Measurements from ENCODE around the gene KCTD4. TPM values are rescaled to one million over a fixed set of nuclear protein-coding genes. Genes with fewer than 3 reads are reported as not detected.
"Not testable (repeated sequence)": the region's sequence is repeated elsewhere in the genome, so short reads cannot be mapped to it uniquely, and the experiment has no call there.

KCTD4 gene
- 0.23 and 0.60 TPM in 2 replicates for total RNA-seq
- 0.21 and 1.2 TPM in 2 replicates for polyA plus RNA-seq

DNA sequence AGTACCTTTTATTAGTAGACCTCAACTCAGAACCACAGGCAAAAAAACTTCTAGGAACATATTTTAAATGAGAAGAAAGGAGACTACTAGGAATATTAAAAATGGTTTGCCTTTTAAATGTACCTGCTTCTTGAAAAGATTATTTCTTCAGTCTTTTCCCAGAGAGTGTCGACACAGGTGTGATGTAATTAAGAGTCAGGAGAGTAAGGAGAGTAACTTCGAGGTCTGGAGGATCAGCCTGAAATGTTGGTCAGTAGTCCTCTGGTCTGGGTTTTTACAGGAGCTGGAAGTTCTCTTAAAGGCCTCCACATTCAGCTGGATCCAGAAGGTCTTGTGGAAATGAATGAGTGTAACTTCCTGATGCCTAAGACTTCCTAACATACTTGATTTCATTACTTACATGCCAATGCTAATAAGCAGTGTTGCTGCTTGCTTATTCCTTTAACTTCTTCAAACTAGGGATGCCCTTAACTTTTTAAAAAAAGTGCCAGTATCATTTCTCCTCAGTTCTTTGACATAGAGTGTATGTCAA, at the start of gene KCTD4:
TSS of gene KCTD4 (minus strand) at position 345 of the 532 bp plus-strand sequence. CDS start 6,478 bp downstream, outside the sequence.
- no peak within 1 kb of the TSS for H3K4me3 ChIP-seq
- H3K27ac ChIP-seq, result no peak within 1 kb of the TSS
- no peaks in the 10 kb centered on the region for H3K79me2 ChIP-seq
- H3K9me3 ChIP-seq (ENCODE audit: low read depth), result no peaks in the 10 kb centered on the region
- no peaks in the 10 kb centered on the region for H3K36me3 ChIP-seq (replicated peaks; ENCODE audit: insufficient read depth, low read depth)
- H3K4me2 ChIP-seq, result no peak within 1 kb of the TSS
- H3K27me3 ChIP-seq, result no peaks in the 10 kb centered on the region
- H3K4me1 ChIP-seq (ENCODE audit: insufficient read depth), result peaks cover 1% of the 10 kb centered on the region
- TF ChIP-seq EZH2phosphoT487 (IDR thresholded peaks at IDR 0.05; ENCODE audit: low read depth, severe bottlenecking, unreplicated experiment) (no peak), EZH2 (IDR thresholded peaks at IDR 0.05; ENCODE audit: borderline replicate concordance) (no peak)
- TF ChIP-seq, protein P1, sequence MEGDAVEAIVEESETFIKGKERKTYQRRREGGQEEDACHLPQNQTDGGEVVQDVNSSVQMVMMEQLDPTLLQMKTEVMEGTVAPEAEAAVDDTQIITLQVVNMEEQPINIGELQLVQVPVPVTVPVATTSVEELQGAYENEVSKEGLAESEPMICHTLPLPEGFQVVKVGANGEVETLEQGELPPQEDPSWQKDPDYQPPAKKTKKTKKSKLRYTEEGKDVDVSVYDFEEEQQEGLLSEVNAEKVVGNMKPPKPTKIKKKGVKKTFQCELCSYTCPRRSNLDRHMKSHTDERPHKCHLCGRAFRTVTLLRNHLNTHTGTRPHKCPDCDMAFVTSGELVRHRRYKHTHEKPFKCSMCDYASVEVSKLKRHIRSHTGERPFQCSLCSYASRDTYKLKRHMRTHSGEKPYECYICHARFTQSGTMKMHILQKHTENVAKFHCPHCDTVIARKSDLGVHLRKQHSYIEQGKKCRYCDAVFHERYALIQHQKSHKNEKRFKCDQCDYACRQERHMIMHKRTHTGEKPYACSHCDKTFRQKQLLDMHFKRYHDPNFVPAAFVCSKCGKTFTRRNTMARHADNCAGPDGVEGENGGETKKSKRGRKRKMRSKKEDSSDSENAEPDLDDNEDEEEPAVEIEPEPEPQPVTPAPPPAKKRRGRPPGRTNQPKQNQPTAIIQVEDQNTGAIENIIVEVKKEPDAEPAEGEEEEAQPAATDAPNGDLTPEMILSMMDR (IDR thresholded peaks at IDR 0.05; ENCODE audit: poor library complexity), result no peak
- no peaks in the 10 kb centered on the region for H4K20me1 ChIP-seq (ENCODE audit: insufficient read depth, poor library complexity, severe bottlenecking)
- H3K9me2 ChIP-seq (replicated peaks; ENCODE audit: insufficient read depth), result no peaks in the 10 kb centered on the region
- DNase-seq (ENCODE audit: low spot score), result no peak
- no peak within 1 kb of the TSS for H2AFZ ChIP-seq
- 83% methylated on average over 2 of the region's 2 CpGs for WGBS (ENCODE audit: low lambda C conversion rate, missing lambda C conversion rate)

DNA sequence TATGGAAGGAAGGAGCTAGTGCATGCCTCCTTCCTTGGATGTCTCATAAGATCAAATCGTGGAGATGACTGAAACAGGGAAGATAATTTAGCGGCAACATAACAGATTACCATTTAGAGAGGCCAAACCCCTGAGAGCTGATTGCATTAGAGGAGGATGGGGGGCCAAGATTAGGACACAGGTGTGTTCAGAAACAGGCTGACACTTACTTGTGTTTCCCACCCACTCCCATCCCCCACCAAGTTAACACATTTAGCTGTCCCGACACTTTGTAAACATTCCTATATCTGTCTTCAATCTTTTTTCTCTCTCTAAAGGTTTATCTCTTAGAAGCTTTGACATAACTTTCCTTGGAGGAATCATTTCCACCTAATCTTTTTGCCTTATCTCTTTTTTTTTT, 48.8 kb upstream of the KCTD4 start:
- WGBS (ENCODE audit: low lambda C conversion rate, missing lambda C conversion rate), result 61% methylated on average over 3 of the region's 3 CpGs
- Histone ChIP-seq H3K9me2 (replicated peaks; ENCODE audit: insufficient read depth) (no peaks in the 10 kb centered on the region), H3K36me3 (replicated peaks; ENCODE audit: insufficient read depth, low read depth) (no peaks in the 10 kb centered on the region), H4K20me1 (ENCODE audit: insufficient read depth, poor library complexity, severe bottlenecking) (no peaks in the 10 kb centered on the region), H3K4me2 (no peak overlapping the region), H3K4me3 (no peak overlapping the region), H3K27me3 (no peaks in the 10 kb centered on the region), H3K79me2 (peaks cover 3% of the 10 kb centered on the region), H3K9me3 (ENCODE audit: low read depth) (no peaks in the 10 kb centered on the region), H2AFZ (no peak overlapping the region), H3K27ac (no peak overlapping the region), H3K4me1 (ENCODE audit: insufficient read depth) (no peaks in the 10 kb centered on the region)
- TF ChIP-seq EZH2 (IDR thresholded peaks at IDR 0.05; ENCODE audit: borderline replicate concordance), result no peak
- TF ChIP-seq EZH2phosphoT487 (IDR thresholded peaks at IDR 0.05; ENCODE audit: low read depth, severe bottlenecking, unreplicated experiment), result no peak
- TF ChIP-seq, protein P1 (IDR thresholded peaks at IDR 0.05; ENCODE audit: poor library complexity), result no peak
- no peak for DNase-seq (ENCODE audit: low spot score)

DNA sequence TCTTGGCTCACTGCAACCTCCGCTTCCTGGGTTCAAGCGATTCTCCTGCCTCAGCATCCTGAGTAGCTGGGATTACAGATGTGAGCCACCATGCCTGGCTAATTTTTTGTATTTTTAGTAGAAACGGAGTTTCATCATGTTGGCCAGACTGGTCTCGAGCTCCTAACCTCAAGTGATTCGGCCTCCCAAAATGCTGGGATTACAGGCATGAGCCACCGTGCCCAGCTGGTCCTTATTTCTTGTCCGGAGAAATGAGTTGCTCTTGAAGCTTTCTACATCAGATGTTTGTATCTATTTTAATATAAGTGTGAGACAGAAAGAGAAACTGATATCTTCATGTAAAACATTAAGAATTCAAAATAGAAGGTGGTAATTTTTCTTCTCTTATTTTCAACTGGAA, 43.9 kb upstream of the KCTD4 start:
- WGBS (ENCODE audit: low lambda C conversion rate, missing lambda C conversion rate), result 95% methylated on average over 7 of the region's 7 CpGs

DNA sequence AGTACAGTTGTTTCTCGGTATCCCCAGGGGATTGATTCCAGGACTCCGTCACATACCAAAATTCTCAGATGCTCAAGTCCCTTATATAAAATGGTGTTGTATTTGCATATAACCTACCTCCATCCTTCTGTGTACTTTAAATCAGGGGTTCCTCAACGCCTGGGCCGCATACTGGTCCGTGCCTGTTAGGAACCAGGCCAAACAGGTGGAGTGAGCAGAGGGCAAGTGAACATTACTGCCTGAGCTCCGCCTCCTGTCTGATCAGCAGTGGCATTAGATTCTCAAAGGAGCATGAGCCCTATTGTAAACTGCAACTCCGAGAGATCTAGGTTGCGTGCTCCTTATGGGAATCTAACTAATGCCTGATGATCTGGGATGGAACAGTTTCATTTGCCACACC, 42.2 kb upstream of the KCTD4 start:
- WGBS (ENCODE audit: low lambda C conversion rate, missing lambda C conversion rate), result 87% methylated on average over 8 of the region's 8 CpGs
- Histone ChIP-seq H3K4me2 (no peak overlapping the region), H3K4me1 (ENCODE audit: insufficient read depth) (peaks cover 5% of the 10 kb centered on the region), H3K9me3 (ENCODE audit: low read depth) (no peaks in the 10 kb centered on the region), H3K27ac (no peak overlapping the region), H3K4me3 (no peak overlapping the region), H3K36me3 (replicated peaks; ENCODE audit: insufficient read depth, low read depth) (no peaks in the 10 kb centered on the region), H3K9me2 (replicated peaks; ENCODE audit: insufficient read depth) (no peaks in the 10 kb centered on the region), H2AFZ (no peak overlapping the region), H3K79me2 (peaks cover 11% of the 10 kb centered on the region), H4K20me1 (ENCODE audit: insufficient read depth, poor library complexity, severe bottlenecking) (no peaks in the 10 kb centered on the region), H3K27me3 (no peaks in the 10 kb centered on the region)
- DNase-seq (ENCODE audit: low spot score), result no peak
- TF ChIP-seq EZH2 (IDR thresholded peaks at IDR 0.05; ENCODE audit: borderline replicate concordance), result no peak
- TF ChIP-seq, protein P1 (IDR thresholded peaks at IDR 0.05; ENCODE audit: poor library complexity), result no peak
- TF ChIP-seq EZH2phosphoT487 (IDR thresholded peaks at IDR 0.05; ENCODE audit: low read depth, severe bottlenecking, unreplicated experiment), result no peak

More for the DNA sequence above, 43.9 kb upstream of the KCTD4 start:
- H4K20me1 ChIP-seq (ENCODE audit: insufficient read depth, poor library complexity, severe bottlenecking); H3K27me3 ChIP-seq; H2AFZ ChIP-seq; H3K4me3 ChIP-seq; H3K9me2 ChIP-seq (replicated peaks; ENCODE audit: insufficient read depth); H3K4me1 ChIP-seq (ENCODE audit: insufficient read depth); H3K9me3 ChIP-seq (ENCODE audit: low read depth); DNase-seq (ENCODE audit: low spot score); H3K36me3 ChIP-seq (replicated peaks; ENCODE audit: insufficient read depth, low read depth); H3K27ac ChIP-seq; H3K4me2 ChIP-seq: not testable (repeated sequence)
- peaks cover 11% of the 10 kb centered on the region for H3K79me2 ChIP-seq

Data from hepatocyte (in vitro differentiated cells).